Stimulated activated CD8-positive, alpha-beta memory T cell treated with anti-CD3 and anti-CD28 coated beads, Interleukin-15, amount 100 ng/mL, for 24 hours (primary cell): ENCODE results near the gene LRRC32.

ENCODE experiments used
- DNase-seq: peaks from one replicate; pipeline ENCODE4 v3.0.0-alpha.2; 2020; ENCODE audit warnings: low read depth

LRRC32 gene

GRCh38 chr11:76678321-76678720 lies 7.8 kb upstream of the LRRC32 start:
- no peak for DNase-seq

- no peak for DNase-seq
These were observed 6.9 kb upstream of the LRRC32 start for GRCh38 chr11:76677458-76677765.

- DNase-seq, result no peak
These were observed 6.3 kb upstream of the LRRC32 start for GRCh38 chr11:76676636-76677457.

GRCh38 chr11:76674517-76675400 lies 4.2 kb upstream of the LRRC32 start:
- no peak for DNase-seq

- DNase-seq, result no peak
These were observed 2.9 kb upstream of the LRRC32 start for GRCh38 chr11:76673176-76674142.

- no peak for DNase-seq
These were observed 2.1 kb upstream of the LRRC32 start for GRCh38 chr11:76672431-76673175.

GRCh38 chr11:76671626-76672309 lies 1.2 kb upstream of the LRRC32 start:
- DNase-seq, result no peak

- DNase-seq, result no peak
These were observed 668 bp upstream of the LRRC32 start for GRCh38 chr11:76671237-76671592.

- DNase-seq, result no peak
These were observed 554 bp downstream of the LRRC32 start for GRCh38 chr11:76669901-76670484.

- no peak for DNase-seq
These were observed 2.0 kb downstream of the LRRC32 start for GRCh38 chr11:76668362-76669155.

GRCh38 chr11:76667856-76668255 lies 2.7 kb downstream of the LRRC32 start:
- DNase-seq, result no peak

- no peak for DNase-seq
These were observed 3.2 kb downstream of the LRRC32 start for GRCh38 chr11:76667271-76667818.

- DNase-seq, result no peak
These were observed 3.7 kb downstream of the LRRC32 start for GRCh38 chr11:76666830-76667229.

GRCh38 chr11:76666408-76666807 lies 4.1 kb downstream of the LRRC32 start:
- DNase-seq, result no peak

- DNase-seq, result no peak
These were observed 4.6 kb downstream of the LRRC32 start for GRCh38 chr11:76665921-76666351.

GRCh38 chr11:76665172-76665571 lies 5.4 kb downstream of the LRRC32 start:
- no peak for DNase-seq

GRCh38 chr11:76664578-76665061 lies 5.9 kb downstream of the LRRC32 start:
- DNase-seq, result no peak

- no peak for DNase-seq
These were observed 6.6 kb downstream of the LRRC32 start for GRCh38 chr11:76663912-76664440.

- no peak for DNase-seq
These were observed 7.1 kb downstream of the LRRC32 start for GRCh38 chr11:76663486-76663810.
